MV-4-11 (cell line): ENCODE data around the gene SLC25A33.
"Not testable (repeated sequence)": the region's sequence is repeated elsewhere in the genome, so short reads cannot be mapped to it uniquely, and the experiment has no call there.

Source experiments
- DNase-seq: peaks from one replicate; lab custom pipeline; 2025; lab: John Stamatoyannopoulos, UW

The SLC25A33 gene, protein sequence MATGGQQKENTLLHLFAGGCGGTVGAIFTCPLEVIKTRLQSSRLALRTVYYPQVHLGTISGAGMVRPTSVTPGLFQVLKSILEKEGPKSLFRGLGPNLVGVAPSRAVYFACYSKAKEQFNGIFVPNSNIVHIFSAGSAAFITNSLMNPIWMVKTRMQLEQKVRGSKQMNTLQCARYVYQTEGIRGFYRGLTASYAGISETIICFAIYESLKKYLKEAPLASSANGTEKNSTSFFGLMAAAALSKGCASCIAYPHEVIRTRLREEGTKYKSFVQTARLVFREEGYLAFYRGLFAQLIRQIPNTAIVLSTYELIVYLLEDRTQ

DNA sequence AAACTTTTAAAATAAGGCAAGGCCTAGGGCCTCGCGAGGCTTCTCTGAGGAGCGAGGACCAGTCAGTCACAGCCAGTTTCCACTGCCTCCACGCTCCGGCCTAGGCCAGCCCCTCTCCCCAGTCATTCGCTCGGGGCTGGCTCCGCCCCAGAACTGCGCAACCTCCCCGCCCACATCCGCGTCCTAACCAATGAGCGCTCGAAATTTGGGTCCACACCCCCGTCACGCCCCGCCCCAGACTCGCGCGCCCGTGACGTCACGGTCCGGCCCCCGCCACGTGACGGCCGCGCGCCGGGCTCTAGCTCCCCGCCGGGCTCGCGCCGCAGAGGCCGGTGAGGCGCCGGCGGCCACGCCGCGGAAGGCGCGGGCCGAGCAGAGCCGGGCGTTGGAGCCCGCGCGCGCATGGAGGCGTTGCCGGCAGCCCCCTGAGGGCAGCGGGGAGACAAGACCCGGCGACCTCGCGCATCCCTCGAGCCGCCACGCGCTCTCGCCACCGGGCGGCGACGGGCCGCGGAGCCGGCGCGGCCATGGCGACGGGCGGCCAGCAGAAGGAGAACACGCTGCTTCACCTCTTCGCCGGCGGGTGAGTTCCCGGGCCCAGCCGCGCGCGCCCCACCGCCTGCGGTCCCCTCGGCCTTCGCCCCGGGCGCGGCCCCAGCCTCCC lies at the start of gene SLC25A33:
SLC25A33 (plus strand) TSS at position 301 of the 664 bp plus-strand sequence; CDS start at position 528, 227 bp downstream.
- peak; percentile 93 for DNase-seq

DNA sequence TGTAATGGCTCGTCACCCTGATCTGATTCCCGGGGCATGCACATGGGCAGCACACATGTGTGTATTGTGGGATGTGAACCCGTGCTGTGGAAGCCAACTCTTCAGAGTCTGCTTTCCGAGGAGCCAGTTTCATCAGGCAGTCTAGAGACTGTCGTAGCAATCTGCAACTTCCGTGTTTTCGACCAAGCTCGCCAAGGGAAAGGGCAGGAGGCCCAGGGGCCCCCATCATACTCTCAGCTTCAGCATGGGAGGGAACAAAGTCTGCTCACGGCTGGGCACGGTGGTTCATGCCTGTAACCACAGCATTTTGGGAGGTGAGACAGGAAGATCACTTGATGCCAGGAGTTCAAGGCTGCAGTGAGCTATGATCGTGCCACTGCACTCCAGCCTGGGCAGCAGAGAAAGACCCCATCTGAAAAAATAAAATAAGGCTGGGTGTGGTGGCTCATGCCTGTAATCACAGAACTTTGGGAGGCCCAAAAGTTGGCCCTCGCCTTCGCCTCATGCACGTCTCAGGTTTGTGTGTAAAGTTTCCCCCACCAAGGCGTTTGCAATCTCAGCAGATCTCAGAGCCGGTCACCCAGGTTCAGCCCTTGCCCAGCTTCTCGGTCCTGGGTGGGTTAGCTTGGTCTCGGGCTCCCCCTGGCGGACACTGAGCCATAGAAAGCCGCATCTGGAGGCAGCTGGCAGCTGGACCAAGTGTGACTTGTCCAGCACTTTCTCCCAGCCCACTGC lies 48.5 kb upstream of the SLC25A33 start:
- DNase-seq = peak; percentile 60

DNA sequence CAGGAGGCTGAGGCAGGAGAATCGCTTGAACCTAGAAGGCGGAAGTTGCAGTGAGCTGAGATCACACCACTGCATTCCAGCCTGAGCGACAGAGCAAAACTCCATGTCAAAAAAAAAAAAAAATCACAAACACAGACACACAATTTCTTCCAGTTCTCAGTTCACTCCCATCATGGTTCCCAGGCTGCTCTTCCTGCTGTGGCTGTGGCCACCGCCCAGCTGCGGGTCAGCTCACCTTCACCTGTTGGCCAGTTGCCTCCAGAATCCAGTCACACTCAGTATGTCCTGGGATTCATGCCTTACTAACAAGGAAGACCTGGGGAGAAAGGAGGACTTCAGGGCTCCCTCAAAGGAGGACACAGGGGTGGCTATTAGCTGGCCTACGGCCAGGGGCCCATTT lies 45.9 kb upstream of the SLC25A33 start:
- no peak for DNase-seq

DNA sequence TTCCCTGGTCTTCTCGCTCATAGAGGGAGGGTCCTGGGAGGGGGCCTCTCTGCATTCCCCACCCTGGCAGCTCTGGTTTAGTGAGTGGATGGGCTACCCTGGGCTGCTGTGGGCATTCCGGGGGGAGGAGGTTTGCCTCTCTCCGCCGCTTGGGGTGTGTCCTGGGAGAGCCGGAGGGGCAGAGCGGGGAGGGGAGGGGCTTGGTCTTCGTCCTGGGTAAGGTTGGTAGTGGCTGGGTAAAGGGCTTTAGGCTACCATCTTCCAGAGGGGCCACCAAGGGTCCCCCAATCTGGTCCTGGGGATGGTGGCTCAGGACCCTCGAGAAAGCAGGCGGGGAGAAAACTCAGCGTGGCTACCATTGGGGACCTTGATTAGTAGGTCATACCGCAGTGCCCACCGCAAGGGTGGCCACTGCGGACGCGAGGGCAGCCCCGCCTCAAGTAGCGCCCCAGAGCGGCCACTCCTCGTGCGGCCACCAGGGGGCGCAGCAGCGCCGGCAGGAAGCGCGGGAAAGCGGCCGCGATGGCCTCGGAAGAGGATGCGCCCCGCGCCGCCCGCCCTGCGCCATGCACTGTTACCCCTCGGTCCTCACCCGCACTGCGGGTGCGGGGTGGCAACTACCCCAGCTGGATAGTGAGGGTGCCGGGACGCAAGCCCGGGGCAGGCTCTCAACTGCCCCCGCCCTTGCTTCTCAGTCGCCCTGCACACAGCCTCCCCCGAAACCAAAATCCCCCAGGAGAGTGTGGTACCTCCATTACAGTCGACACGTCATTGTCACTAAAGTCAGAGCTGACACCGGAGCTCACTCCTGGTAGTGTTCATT lies 44.1 kb upstream of the SLC25A33 start:
- DNase-seq = peak; percentile 20

DNA sequence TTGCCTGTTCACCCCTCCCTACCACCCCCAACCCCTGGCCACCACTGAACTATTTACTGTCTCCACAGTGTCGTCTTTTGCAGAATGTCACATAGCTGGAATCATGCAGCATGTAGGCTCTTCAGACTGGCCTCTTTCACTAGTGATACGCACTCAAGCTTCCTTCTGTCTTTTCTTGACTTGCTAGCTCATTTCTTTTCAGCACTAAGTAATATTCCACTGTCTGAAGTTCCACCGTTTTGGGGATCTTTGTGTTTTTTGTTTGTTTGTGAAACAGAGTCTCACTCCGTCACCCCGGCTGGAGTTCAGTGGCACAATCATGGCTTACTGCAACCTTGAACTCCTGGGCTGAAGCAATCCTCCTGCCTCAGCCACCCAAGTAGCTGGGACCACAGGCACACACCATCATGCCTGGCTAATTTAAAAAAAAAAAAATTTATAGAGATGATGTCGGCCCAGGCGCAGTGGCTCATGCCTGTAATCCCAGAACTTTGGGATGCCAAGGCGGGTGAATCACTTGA lies 43.4 kb upstream of the SLC25A33 start:
- no peak for DNase-seq

DNA sequence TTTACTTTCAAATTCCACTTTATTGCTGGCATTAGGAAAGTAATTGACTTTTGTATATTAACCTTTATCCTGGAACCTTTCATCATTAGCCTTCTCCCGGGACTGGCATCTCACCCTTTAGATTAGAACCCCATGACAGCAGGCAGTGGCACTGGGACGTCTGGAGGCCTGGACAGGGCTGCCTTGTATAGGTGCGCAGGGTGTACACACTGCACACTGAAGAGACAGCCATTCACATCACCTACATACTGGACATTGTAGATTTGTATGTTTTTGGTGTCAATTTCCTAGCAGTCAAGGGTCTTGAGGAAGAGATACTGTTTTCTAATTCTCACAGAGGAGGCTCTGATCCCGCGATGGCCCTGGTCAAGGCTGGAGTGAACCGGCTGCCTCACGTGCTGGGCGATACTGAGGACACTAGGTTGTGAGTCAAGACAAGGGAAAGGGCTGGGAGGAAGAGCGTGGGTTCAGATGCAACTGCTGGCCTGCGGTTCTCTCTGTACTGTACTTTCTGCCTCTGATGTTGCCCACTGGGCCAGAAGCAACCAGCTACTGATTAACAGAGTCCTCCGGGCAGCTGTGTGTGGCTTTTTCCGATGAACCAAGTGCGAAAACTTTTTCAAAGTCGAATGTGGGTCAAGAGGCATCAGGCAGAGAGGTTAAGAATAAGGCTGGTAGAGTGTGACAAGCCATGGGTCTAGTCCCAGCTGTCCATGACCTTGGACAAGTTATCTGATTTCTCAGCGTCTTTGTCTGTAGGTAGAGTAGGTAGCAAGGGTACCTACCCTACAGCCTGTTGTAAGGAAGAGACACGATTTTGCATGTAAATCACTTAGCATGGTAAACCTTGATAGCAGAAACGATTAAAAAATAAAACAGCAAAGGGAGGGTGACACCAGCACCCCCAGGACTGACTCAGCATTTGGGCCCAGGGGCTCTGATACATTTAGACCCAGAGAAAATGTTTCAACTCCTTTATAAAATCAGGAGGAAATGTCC lies 38.2 kb upstream of the SLC25A33 start:
- peak; percentile 14 for DNase-seq

DNA sequence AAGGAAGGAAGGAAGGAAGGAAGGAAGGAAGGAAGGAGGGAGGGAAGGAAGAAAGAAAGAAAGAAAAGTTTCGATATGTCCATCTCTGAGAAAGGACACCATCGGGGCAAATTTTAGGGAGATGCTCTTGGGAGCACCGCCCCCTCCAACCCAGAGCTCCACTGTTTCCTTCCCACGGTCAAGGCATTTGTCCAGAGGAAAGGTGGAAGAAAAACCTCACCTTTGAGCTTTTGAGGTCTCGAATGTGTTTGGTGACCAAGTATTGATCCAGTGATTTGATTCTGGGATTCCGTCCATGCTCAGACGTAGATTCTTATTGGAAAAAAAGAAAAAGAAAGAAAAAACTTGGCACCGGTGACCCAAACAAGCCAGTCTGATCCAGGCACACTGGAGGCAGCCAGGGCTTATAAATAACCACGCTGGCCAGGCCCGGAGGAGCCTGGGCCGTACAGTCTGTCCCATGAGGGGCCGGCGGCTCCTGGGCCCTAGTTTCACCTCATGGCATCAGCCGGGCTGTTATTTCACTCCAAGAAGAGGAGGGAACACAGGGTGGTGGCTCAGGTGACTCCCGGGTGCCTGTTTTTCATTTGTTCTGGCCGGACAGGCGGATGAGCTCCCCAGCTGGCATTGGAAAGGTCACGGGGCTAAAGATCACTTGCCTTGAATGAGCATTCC lies 36.1 kb upstream of the SLC25A33 start:
- DNase-seq = no peak

DNA sequence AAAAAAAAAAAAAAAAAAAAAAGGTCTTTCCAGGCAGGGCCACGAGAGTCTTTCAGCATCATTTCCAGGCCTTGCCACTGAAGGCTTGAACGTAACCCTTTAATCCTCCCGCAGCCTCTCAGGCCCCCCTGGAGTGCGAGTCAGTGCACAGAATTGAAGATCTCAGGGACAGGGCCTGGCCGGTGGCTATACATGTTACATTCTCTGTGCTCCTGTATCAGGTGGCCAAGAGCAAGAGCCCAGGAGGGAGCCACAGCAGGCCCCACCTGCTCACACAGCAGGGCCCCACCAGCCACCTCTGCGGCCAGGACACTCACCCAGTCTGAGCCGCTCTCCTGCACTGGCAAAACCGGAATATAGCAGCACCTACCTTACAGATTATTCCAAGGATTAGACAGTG lies 34.1 kb upstream of the SLC25A33 start:
- DNase-seq = no peak

DNA sequence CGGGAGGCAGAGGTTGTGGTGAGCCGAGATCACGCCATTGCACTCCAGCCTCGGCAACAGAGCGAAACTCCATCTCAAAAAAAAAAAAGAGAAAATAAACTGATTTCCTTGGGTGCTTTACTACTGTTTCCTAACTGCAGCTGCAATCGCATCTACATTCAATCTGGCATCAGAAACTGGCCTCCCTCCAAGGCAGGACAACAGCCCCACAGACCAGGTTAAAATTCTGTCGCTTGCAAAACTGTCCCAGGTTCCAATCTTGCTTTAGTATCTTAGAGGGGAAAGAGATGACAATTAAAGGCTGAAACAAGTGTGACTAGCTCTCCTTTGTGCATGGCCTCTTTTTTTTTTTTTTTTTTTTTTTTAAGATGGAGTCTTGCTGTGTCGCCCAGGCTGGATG lies 32.4 kb upstream of the SLC25A33 start:
- DNase-seq = no peak

DNA sequence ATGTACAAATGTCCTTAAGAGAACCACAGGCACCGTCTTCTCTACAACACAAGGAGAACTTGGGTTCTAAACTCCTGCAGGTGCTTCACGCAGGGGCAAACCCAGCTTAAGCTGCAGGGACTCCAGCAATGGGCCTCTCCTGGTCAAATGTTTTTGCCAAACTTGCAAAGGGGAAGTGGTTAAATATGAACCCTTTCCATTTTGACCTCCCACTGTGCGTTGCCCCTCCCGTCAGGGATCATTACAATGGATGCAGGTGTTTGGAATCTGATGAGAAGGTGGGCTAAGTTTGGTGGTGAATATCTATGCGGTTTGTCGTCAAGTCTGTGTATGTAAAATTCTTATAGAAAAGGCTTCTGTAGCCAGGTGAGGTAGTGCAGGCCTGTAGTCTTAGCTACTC lies 29.1 kb upstream of the SLC25A33 start:
- DNase-seq = peak; percentile 3

DNA sequence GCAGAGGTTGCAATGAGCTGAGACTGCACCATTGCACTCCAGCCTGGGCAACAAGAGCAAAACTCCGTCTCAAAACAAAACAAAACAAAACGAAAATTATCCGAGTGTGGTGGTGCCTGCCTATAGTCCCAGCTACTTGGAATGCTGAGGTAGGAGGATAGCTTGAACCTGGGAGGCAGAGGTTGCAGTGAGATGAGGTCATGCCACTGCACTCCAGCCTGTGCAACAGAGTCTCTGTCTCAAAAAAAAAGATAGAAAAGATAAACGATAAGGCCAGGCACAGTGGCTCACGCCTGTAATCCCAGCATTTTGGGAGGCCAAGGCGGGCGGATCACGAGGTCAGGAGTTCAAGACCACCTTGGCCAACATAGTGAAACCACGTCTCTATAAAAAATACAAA lies 23.7 kb upstream of the SLC25A33 start:
- DNase-seq = not testable (repeated sequence)

DNA sequence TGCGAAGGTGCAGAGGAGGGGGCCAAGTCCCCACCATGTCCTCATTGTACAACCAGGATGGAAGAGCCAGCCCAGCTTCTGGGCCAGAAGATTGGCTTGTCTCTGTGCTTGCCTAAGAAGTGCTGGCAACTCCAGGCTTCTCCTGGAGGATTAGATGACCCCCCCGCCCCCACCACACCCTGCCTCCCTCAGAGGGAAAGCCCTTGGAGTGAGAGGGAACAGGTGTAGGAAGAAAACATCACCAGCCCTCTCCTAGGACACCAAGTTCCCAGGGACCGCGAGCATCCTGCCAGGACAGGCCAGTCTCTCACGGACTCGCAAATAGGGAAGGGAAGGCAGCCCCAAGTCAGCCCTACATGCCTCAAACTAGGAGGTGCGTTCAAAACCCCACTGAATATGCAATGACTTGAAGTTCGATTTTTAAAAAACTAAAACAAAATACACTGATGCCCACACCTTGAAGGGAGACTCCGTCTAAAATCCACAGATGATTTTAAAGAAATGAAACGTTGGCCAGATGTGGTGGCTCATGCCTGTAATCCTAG lies 20.7 kb upstream of the SLC25A33 start:
- DNase-seq = no peak

DNA sequence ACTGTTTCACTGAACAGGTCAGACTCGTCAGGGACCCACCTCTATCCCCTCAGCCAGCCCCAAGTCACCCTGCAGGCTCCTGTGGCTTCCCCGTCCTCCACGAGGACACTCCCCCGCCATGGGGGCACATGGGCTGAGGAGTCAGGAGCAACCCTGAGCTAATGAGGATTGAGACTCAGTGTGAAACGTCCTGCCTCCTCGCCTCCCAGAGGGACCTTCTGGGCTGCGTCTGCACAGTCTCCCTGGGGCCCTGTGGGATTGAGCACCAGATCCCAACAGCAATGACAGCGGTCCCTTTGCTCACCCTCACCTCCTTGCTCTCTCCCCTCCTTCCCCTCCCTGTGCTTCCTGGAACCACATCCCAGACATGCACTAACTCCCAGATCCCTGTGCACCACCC lies 18.9 kb upstream of the SLC25A33 start:
- DNase-seq = no peak

DNA sequence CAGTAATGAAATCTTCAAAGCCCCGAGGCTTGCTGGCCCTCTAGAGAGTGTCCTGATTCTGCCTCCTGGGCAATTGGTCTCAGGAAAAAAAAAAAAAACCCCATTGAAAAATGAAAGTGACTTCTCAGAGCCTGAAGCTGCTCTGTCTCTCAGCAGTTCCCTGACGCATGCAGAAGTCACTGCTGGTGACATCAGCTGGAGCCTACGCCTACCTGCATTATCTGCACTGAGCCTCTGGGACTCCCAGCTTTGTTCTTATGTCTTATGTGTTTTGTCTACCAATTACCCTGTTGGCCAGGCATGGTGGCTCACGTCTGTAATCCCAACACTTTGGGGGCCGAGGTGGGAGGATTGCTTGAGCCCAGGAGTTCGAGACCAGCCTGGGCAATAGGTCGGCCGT lies 10.1 kb upstream of the SLC25A33 start:
- peak; percentile 16 for DNase-seq

DNA sequence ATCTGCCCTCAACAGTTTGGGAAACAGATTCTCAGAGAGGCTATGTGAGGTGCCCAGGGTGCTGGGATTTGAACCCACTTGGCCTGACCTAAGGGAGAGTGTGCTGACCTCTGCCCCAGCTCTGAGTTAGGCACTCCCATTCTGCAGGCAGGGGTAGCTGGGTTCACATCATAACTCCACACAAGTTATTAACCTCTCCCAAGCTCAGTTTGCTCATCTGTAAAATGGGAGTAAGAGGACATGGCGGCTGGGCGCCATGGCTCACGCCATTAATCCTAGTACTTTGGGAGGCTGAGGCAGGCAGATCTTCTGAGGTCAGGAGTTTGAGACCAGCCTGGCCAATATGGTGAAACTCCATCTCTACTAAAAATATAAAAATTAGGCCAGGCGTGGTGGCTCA lies 8.9 kb upstream of the SLC25A33 start:
- no peak for DNase-seq

DNA sequence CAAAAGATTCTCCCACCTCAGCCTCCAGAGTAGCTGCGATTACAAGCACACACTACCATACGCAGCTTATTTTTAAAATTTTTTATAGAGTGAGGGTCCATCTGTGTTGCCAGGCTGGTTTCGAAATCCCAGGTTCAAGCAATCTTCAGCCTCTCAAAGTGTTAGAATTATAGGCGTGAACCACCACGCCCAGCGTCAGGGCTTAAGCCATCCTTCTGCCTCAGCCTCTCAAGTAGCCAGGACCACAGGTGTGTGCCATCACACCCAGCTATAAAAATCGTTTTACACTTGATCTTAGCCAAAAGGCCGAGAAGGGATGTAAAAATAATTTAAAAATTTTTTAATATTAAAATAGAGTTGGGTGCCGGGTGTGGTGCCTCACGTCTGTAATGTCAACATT lies 4.3 kb upstream of the SLC25A33 start:
- DNase-seq = no peak

DNA sequence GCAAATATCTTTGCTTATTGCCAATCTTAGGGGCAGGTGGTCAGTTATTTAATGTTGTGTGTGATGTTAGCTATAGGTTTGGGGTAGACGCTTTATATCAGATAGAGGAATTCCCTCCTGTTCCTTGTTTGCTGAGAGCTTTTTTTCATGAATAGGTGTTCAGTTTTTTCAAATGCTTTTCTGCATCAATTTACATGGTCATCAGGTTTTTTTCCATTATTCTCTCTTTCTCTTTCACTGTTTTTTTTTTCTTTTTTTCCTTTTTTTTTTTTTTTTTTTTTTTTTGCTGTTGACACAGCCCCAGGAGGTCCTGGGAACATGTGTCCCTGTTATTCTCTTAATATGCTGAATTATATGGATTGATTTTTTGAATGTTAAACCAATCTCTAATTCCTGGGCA lies 3.0 kb upstream of the SLC25A33 start:
- DNase-seq = no peak

DNA sequence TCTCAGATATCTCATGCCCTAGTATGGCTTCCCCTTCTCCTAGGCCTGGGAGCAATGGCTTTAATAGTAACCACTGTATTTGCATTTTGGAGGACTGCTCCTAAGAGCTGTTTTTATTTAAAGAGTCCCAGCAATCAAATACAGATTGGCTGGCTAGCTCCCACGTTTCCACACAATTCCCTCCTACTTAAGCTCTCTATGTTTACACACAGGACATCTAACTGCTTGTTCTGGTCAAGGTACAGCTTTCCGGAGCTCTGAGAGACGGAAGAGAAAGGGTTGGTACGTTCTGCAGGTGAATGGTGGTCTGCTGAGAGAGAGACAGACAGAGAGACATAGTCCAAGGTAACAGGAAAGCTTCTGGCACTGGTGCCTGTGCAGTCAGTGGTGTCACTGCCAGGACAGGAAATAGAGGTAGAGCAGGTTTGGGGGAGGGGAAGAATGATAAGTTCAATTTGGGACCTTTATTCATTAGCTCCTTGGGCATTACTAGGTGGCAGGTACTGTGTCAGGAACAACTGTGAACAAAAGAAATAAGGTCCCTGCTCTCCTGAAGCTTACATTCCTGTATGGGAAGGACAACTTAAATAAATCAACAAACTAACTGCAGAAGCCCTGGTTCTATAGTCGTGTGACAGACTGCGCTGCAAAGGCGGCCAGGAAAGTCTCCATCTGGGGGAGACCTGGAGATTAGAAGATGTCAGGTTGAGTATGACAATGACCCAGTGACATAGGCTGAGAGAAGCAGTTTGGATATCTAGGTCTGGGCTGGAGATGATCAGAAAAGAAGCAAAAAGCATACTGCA lies 1.2 kb upstream of the SLC25A33 start:
- DNase-seq = no peak

DNA sequence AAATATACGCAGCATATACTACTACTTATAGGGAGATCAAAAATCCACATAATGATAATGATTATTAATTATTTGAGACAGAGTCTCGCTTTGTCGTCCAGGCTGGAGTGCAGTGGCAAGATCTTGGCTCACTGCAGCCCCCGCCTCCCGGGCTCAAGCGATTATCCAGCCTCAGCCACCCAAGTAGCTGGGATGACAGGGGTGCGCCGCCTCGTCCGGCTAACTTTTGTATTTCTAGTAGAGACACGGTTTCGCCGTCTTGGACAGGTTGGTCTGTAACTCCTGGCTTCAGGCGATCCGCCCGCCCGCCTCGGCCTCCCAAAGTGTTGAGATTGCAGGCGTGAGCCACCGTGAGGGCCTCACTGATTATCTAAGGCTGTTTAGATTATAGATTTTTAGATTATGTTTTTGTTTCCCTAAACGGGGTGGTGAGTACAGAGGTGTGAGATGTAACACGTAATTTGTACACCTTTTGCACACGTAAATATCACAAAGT lies 548 bp upstream of the SLC25A33 start:
- DNase-seq = no peak
